Epithelial cell of esophagus (primary cell): ENCODE data around the gene SLC45A2.
A peak's percentile ranks its signal among the peaks of the same experiment; 100 is the strongest.
"Not testable (repeated sequence)": the region's sequence is repeated elsewhere in the genome, so short reads cannot be mapped to it uniquely, and the experiment has no call there.

Source experiments
- DNase-seq: peaks from one replicate; pipeline ENCODE4 v3.0.0; 2010; ENCODE audit warnings: low read depth
- H3K4me3 ChIP-seq: 2 replicates; pipeline ENCODE4 v1.5.1; 2011; ENCODE audit warnings: mild to moderate bottlenecking, low read length, control low read depth
- CTCF ChIP-seq: IDR thresholded peaks from 2 replicates; pipeline ENCODE4 v1.5.1; 2011; ENCODE audit warnings: low read depth, mild to moderate bottlenecking, low read length, control low read depth, inconsistent platforms; ENCODE audit not compliant: insufficient read depth; ENCODE audit errors: missing control alignments

The SLC45A2 gene

GRCh38 chr5:34014626-34015025 is 30.1 kb upstream of the SLC45A2 start:
- DNase-seq, result no peak
- no peak overlapping the region for H3K4me3 ChIP-seq
- no peak for TF ChIP-seq CTCF

- no peak for TF ChIP-seq CTCF
- DNase-seq, result peak; percentile 59
- no peak overlapping the region for H3K4me3 ChIP-seq
Measured at GRCh38 chr5:34013547-34013946, 29.1 kb upstream of the SLC45A2 start.

DNA sequence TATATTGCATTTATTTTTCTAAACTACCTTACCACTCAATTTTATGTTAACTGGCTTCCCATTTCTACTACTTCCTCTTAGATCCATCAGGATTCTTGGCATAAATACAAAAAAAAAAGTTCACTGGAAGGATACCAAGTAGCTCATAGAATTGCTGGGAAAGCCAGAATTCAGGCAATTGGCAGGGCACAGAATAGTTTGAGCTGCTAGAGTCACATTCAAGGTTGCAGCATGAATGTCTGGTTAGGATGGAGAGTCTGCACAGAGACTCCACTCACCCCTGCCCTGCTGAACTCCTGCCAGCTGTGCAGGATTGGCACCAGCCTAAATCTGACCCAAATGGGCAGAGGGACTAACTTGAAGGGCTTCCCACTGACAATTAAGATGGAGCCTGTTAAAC is 28.3 kb upstream of the SLC45A2 start:
- H3K4me3 ChIP-seq, result no peak overlapping the region
- no peak for DNase-seq
- TF ChIP-seq CTCF, result no peak

- no peak overlapping the region for H3K4me3 ChIP-seq
- TF ChIP-seq CTCF, result no peak
- no peak for DNase-seq
Measured at GRCh38 chr5:34011536-34011935, 27.0 kb upstream of the SLC45A2 start.

GRCh38 chr5:34010146-34010545 is 25.7 kb upstream of the SLC45A2 start:
- not testable (repeated sequence) for H3K4me3 ChIP-seq, DNase-seq

DNA sequence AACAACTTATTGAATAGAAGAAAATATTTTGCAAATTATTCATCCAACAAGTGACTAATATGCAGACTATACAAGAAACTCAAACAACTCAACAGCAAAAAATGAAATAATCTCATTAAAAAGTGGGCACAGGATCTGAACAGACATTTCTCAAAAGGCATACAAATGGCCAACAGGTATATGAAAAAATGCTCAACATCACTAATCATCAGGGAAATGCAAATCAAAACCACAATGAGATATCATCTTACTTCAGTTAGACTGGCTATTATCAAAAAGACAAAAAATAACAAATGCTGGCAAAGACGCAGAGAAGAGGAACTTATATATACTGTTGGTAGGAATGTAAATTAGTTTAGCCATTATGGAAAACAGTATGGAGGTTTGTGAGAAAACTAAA is 25.1 kb upstream of the SLC45A2 start:
- H3K4me3 ChIP-seq, result no peak overlapping the region
- no peak for TF ChIP-seq CTCF
- peak; percentile 26 for DNase-seq

- H3K4me3 ChIP-seq, result peak overlapping the region; percentile 77
- no peak for TF ChIP-seq CTCF
- DNase-seq, result no peak
Measured at GRCh38 chr5:34008802-34009201, 24.3 kb upstream of the SLC45A2 start.
